HG03196 (cell line): ENCODE data around the gene IFT74.

ENCODE experiments used
- ATAC-seq: cut with Tn5 transposase; IDR thresholded peaks from one replicate; pipeline ENCODE4 v1.9.1; 2021; ENCODE audit not compliant: unreplicated experiment

Gene IFT74

DNA sequence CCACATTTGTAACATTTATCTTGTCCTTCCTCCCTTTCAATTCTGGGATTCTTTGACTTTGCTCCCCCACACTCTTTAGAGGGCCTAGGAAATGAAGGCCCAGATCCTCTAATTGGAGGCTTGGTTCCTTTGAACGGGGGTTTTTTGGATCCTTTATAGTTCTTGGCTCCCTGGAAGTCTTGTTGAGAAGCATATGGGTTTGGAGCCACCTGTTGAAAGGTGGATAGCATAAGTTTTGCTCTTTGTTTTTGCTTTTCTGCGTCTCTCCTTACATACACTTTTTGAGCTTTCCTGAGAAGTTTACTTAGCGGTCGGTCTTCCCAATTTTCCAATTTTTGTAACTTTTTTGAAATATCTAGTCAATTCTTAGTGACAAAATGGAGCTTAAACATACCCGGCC lies 17.8 kb downstream of the IFT74 start:
- no peak for ATAC-seq

DNA sequence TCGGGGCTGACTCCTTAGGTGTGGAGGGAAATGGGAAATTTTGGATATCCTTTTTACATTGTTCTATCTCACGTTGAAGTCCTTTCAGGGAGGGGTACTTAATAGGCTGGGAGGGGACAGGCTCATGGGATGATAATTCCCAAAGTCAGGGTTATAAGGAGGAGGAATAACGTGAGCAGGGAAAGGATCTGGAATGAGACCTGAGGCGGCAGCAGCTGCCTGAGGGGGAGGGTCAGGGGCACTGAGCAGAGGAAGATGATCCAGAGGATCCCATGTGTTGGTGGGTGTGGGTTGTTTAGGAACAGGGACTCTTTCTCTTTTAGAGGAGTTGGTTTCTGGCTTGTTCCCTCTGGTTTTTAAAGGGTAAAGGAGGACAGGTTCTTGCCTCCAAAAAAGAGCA lies 18.7 kb downstream of the IFT74 start:
- ATAC-seq = no peak

DNA sequence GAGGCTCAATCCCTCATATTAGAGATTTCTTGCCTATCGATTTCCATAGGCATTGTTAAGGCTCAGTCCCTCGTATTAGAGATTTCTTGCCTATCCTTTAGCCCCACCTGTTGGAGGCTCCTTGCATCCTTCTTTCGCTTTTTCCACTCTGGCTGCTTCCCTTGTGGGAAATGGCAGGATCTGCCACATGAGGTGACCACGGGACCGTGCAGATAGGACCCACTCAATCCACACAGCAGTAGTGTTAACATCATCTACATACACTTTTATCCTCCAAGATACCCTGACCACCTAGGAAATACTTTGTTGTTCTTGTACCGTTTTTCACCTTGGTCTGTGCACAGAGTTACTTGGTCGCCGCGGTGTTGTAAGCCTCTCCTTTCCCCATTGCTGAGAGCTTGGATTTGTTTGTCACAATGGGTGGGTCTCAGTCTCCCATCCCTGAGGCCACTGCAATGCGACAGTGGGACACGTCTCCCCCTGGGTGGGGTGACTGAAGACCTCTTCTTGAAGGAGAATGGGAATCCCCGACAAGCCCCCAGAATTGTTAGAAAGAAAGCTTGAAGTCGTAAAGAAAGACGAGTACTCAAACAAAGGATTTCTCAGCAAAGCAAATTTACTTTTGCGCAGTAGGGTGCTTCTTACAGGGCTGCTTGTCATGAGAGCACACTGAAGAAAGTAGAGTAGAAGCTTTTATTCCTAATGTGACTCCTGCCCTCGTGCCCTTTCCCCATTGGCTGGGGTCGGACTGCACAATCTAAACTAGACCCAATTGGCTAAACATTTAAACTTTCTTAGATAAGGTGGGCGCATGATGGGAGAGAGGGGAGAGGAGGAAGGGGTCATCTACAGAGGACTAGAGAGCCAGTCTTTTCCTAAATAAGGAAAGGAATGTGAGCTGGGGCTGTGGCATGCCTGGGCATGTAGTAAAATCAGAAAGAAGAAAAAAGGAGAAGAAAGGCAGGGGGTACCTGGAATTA lies 19.8 kb downstream of the IFT74 start:
- no peak for ATAC-seq

DNA sequence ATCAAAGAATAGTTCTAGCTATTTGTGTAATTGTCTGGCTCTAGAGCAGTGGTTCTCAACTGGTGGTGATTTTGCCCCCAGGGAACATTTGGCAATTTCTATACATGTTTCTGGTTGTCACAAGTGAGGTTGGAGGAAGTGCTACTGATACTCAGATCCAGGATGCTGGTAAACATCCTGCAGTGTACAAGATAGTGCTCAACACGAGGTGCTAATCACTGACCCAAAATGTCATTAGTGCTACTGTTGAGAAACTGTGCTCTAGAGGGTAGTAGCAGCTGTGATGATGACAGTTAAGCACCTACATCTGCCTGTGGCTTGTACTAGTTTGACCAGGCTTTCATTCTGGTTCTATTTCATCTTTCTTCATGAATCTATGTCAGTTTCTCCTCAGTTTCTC lies 27.1 kb downstream of the IFT74 start:
- peak; percentile 58 for ATAC-seq

DNA sequence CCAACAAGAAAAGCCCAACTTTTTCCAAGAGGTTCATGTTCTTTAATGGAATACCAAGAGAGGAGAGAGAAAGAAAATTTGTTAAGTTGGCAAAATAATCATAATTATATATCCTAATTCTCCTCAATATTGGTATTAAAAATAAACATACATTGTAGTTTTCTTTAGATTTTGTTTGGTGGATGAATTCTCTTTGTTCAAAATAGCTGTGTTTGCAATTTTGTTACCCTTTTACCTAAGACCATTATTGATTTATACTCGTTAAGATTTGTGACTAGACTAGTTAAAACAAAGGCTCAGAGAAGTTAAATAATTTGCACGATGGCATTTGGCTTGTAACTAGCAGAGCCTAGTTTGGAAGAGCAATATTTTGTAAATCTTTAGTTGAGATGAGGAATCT lies 39.6 kb downstream of the IFT74 start:
- ATAC-seq = no peak

DNA sequence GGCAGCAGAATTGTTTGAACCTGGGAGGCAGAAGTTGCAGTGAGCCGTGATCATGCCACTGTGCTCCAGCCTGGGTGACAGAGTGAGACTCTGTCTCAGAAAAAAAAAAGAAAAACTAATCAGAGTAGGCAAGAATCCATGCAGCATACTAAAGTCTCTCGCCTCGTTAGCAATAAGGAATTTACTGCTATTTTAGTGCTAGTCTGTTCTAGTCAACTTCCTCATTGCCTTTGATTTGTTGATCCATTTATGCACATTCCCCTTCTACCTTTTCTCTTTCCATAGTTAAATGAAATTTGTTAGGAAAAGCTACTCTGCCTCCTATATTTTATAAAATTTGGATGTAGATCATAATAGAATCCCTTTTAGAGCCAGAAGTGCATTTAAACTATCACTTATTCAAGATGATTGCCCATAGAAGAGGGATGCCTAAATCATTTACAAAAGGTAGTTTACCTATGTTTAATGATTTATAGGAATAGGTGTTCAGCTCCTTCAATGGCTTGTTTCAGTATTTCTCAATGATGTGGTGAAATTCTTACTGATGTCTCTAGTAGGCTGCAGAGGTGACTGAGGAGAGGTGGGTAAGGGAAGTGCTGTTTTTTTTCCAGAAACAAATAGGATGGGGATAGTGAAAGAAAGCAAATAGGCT lies 47.3 kb downstream of the IFT74 start:
- ATAC-seq = no peak

DNA sequence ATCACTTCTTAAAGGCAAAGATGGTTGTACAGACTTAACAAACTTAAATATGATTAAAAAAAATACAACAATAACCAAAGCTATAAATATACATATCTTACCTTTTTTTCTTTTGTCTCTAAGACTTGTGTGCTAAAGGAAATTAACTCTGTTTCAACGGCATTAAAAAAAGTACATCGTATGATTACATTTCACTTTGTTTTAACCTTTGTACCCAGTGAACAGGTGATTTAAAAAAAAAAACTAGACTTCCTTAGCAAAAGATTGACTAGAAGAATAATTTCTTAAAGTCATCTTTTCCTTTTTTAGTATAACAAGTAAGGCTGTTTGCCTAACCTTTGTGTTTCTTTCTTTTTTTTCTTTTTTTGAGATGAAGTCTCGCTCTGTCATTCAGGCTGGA lies 49.3 kb downstream of the IFT74 start, which contains the start of gene LRRC19:
Gene LRRC19, minus strand, starts transcription at position 182 of the 400 bp plus-strand sequence. CDS start 5,978 bp downstream, outside the sequence.
- ATAC-seq = no peak

DNA sequence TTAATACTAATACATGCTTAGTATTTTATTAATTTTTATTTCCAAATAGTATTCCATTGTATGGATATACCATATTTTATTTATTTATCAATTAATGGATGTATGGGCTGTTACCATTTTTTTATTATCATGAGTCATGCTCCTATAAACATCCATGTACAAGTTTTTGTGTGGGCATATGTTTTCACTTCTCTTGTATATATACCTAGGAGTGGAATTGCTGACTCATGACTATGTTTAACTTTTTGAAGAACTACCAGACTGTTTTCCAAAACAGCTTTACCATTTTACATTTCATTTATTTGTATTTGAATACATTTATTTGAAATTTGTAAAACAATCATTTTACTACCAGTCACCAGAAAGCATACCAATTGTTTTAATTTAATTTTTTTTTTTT lies 63.4 kb downstream of the IFT74 start:
- no peak for ATAC-seq

DNA sequence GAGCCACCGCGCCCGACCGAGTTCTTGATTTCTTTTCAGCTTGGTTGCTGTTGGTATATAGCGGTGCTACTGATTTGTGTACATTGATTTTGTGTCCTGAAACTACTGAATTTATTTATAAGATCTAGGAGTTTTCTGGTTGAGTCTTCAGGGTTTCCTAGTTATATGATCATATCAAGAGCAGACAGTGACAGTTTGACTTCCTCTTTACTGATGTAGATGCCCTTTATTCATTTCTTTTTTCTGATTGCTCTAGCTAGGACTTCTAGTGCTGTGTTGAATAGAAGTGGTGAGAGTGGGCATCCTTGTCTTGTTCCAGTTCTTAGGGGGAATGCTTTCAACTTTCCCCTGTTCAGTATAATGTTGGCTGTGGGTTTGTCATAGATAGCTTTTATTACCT lies 66.7 kb downstream of the IFT74 start:
- no peak for ATAC-seq

DNA sequence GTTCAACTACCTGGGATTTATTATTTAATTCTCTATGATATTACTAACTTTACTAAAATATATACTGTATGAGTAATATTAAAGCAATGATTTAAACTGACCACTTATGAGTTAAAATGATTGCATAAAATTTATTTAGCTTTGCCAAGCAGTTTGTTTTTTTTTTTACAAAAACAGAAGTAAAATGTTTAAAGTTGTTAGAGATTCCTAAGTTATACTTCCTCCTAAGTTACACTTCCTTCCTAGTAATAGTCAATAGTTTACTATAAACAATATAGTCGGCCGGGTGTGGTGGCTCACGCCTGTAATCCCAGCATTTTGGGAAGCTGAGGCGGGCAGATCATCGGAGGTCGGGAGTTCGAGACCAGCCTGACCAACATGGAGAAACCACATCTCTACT lies 73.0 kb downstream of the IFT74 start:
- no peak for ATAC-seq

DNA sequence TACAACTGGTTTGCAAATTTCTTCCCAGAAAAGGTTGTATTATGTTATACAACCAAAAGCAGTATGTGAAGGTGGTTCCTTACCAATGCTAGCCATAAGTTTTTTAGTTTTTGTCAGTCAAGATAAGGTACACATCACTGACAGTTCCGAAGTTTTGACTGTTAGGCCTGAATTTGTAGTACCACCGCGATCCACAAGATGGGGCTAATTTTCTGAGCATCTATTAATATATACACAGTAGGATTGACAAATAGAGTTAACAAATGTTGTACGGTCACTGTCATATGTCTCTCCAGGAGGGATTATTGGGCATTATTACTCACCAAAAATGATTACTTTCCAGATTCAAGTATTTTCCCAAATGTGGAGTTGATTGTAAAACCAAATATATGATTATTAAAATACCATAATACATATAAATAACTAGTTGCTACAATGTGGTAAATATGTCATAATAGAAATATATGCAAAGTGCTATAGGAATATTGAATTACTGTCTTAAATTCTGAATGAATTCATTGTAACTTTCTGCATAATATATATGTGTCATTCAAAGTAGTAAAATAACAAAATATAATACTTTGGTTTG lies 77.7 kb downstream of the IFT74 start:
- no peak for ATAC-seq

DNA sequence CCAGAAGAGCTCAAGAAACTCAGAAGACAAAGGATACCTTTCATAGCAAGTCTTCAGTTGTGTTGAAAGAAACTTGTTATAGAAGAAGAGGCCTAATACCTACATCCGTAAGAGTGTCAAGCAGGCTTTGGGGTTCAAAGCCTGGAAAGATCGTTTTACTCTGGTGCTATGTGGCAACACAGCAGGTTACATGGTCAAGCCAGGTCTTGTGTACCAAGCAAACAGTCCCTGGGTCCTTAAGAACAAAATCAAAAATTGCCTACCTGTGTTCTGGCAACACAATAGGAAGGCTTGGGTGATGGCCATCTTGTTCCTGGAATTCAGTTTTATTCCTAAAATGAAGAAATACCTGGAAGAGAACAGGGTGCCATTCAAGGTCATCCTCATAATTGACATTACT lies 81.3 kb downstream of the IFT74 start:
- ATAC-seq = no peak

DNA sequence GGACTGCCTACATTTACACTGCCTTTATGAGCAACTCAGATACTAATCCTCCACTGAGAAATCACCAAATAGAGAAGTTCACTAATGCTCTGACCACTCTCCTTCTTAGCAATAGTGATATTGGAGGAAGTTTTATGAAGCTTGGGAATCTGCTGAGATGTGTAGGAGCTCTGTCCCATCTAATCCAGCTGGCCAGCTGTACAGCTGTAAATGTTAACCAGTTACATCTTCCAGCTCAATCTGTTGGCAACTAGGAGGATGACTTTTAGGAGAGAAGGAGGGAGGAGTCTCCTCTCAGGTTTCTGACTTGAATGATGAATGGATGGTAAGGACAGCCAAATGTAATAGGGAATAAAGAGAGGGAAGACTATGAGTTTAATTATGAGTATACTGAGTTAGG lies 85.5 kb downstream of the IFT74 start:
- ATAC-seq = no peak

DNA sequence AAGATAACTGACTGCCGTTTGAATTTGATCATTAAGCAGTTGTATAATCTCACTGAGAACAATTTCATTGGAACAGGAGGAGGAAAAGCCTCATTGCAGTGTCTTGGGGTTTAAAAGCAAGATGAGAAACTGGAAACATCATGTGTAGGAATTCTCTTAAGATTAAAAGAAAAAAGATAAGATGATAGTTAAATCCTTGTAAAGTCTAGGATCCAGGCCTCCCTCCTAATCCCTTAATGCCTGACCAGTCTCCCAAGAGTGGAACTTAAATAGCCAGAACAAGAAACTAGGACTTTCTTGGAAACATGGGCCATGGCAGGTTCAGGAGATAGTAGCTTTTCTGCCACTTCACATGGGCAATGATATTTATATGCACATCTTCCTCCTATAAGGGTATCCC lies 86.3 kb downstream of the IFT74 start:
- ATAC-seq = no peak

DNA sequence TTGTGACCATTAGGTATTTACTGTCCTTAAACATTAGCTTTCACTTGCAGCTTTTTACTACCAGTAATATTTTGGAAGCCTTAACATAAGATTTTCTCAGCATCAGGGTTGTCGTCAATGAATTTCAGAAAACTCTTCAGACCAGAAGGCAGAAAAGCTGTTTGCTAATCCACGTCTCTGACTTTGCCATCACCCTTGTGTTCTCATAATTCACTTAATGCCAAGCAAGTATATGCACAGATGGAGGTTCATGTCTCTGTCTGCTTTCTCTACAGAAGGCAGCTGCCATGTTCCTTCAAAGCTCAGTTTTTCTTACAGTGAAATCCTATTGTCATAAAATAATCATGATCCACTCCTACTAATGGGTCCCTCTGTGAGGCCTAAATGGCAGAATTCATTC lies 87.0 kb downstream of the IFT74 start:
- ATAC-seq = no peak

DNA sequence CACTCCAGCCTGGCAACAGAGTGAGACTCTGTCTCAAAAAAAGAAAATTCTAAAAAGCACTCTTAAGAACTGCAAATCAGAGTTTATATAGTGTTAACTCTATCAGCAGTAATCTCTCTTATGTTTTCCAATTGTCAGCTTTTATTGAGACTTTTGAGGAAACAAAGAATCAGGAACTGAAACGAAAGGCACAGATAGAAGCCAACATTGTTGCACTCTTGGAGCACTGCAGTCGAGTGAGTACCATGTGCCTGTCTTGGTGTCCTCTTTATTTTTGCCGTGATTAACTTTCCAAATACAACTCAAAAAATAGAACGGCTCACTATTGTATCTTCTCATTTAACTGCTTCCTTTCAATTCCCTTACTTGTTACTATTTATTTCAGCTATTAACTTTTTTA lies 90.9 kb downstream of the IFT74 start:
- no peak for ATAC-seq

DNA sequence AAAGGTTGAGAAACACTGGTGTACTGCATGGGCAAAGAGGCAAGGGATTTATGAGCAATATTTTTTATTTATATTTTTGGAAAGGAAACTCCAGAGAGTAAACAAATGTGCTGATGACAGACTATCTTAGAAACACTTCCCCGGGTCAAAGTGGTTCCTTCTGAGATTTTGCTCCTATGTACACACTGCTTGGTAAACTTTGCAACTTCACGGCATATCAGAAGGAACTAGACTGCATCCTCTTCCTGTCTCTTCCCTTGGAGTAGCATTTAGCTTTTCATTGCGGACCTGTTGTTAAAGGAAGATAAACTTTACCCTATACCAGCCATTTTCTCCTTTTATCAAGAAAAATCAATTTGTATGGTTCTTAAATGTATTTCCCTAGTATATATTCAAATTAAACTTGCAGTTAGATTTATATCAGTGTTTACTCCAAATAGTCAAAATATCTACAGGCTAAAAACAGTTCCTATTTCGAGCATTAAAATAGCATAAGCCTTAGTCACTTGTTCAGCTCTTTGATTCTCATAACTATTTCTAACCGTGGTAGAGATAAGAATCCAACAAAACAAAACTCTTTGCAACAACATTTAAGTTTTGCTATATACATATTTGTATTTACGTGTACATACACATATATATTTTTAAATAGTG lies 97.3 kb downstream of the IFT74 start:
- ATAC-seq = no peak

DNA sequence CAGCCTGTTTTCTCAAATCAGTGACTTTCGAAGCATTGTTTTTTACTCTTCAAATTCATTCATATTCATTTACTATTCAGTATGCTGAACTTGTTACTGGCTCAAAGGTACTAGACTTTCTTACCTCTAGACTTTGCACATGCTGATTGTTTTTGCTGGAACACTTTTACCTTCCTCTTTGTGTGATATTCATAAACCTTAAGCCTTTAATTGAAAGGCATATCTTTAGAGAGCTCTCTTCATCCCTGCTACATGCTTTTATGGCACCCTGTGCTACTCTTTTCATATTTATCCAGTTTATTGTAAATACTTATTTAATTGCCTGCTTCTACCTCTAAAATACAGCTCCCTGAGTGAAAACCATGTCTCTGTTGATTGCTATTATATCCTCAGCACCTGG lies 97.9 kb downstream of the IFT74 start:
- no peak for ATAC-seq

DNA sequence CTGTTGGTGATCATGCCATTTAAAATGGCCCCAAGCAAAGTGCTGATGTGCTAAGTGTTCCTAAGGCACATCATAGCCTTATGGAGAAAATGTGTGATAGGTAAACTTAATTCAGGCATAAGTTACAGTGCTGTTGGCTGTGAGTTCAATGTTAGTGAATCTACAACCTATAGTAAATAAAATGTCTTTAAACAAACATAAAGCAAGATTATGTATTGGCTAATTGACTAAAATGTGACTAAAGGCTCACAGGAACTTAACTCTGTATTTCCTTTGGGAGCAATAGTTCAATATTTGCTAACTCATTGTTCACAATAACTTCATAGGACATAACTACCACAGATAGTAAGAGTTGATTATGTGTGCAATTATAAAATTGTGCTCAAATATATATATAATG lies 98.6 kb downstream of the IFT74 start:
- ATAC-seq = no peak

DNA sequence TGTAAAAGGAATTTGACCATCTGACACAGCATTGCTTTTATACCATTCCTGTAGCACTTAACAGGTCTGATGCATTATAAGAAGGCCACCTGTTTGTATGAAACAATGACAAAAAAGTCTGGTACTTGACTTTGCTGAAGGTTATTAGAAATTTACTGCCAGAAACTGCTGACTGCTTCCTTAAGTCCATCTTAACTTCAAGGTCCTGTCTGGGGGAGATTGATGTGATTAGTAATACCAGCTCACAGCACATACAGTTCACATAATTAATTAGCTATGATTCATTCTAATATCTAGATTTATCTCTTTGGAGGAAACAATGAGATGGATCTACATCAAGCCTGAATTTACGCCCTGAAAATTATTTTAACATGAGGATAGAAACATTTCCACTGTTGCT lies 103.2 kb downstream of the IFT74 start:
- no peak for ATAC-seq

DNA sequence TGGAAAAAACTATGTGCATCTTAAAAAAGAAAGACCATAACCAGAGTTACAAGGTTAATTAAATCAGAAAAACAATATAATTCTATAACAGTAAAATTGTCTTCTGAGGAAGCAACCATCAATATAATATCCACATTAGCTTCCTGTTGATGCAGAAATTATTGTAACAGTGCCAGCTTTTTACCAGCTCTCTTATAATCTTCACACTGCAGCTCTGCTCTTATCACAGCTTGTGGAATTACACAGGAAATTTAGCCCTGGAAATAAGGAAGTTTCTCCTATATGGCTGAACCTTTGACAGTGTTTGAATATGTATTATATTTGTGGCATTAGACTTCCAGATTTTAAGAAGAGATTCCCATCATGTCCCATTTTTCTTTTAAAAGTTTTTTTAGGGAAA lies 103.7 kb downstream of the IFT74 start:
- no peak for ATAC-seq
